ENCODE results near the gene FNBP1L.
A peak's percentile ranks its signal among the peaks of the same experiment; 100 is the strongest.
"Not testable (repeated sequence)": the region's sequence is repeated elsewhere in the genome, so short reads cannot be mapped to it uniquely, and the experiment has no call there.

FNBP1L gene

DNA sequence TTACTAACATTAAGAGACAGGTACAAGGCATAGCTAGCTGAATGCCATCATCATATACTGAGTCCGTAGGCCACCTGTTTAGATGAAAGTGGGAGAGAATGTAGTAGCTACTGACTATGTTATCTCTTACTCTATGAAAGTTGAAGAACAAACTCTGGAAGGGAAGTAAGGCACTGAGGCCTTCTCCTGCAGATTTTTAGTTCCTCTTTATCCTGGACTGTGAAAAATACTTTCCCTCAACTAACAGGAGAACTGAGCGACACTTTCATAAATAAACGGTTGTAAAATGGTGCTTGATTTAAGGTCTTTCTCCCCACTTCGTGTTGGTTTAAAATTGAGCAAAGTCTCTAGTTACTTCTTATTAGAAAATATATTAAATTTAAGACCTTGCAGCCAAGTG, 101.9 kb downstream of the FNBP1L start:
- no peak overlapping the region for H3K9ac ChIP-seq (ENCODE audit: insufficient read length)
- H3K27ac ChIP-seq = no peak overlapping the region
- no peak overlapping the region for H3K4me3 ChIP-seq
- DNase-seq (ENCODE audit: low read depth, low spot score) = no peak
- TF ChIP-seq POLR2AphosphoS5 (IDR thresholded peaks at IDR 0.05; ENCODE audit: borderline replicate concordance, low read depth, low read length) (no peak), EZH2 (IDR thresholded peaks at IDR 0.05) (no peak), FOXP2 (optimal IDR thresholded peaks at IDR 0.05; ENCODE audit: control extremely low read depth, extremely low read length, insufficient read depth) (no peak)
- H3K36me3 ChIP-seq (ENCODE audit: insufficient read depth, low read length) = peaks cover 54% of the 10 kb centered on the region
- H3K9me3 ChIP-seq (ENCODE audit: low read depth, low read length) = no peaks in the 10 kb centered on the region

DNA sequence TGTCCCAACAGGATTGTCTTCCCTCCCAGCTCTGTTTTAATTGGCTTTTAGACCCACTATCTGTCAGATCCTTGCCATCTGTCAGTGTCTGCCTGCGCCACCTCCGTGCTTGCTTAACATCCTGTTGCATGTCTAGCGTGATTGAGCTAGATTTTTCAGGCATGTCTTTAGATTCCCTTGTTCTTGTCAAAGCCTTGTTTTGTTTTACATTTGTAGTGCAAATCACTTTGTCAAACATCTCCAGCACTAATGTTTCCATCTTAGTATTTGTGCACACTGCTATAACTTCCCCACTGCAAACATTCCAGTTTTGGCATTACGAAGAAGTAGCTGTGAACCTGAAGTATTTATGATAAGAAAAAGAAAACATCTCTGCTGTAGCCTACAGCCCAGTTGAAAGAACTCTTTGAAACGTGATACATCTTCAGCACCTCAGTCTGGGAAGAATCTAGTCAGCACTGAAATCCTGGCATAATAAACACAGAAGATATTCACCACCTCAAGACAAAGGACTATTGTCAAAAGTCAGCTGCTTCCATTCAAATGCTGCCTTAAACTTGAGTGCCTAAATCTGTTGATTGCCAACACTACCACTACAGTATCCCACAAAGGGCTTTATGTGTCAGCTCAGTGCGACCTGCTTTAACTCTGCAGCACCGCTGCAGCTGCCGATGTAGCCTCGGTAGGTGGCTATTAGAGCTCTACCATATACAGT, 105.0 kb downstream of the FNBP1L start:
- DNase-seq (ENCODE audit: low read depth, low spot score) = no peak
- Histone ChIP-seq H3K9ac (ENCODE audit: insufficient read length) (no peak overlapping the region), H3K4me3 (no peak overlapping the region), H3K9me3 (ENCODE audit: low read depth, low read length) (no peaks in the 10 kb centered on the region), H3K36me3 (ENCODE audit: insufficient read depth, low read length) (peaks cover 45% of the 10 kb centered on the region), H3K27ac (peak overlapping the region; percentile 85; the same call in 1 of the 2 replicates)
- TF ChIP-seq POLR2AphosphoS5 (IDR thresholded peaks at IDR 0.05; ENCODE audit: borderline replicate concordance, low read depth, low read length) = no peak
- no peak for TF ChIP-seq EZH2 (IDR thresholded peaks at IDR 0.05)
- TF ChIP-seq FOXP2 (optimal IDR thresholded peaks at IDR 0.05; ENCODE audit: control extremely low read depth, extremely low read length, insufficient read depth) = no peak

DNA sequence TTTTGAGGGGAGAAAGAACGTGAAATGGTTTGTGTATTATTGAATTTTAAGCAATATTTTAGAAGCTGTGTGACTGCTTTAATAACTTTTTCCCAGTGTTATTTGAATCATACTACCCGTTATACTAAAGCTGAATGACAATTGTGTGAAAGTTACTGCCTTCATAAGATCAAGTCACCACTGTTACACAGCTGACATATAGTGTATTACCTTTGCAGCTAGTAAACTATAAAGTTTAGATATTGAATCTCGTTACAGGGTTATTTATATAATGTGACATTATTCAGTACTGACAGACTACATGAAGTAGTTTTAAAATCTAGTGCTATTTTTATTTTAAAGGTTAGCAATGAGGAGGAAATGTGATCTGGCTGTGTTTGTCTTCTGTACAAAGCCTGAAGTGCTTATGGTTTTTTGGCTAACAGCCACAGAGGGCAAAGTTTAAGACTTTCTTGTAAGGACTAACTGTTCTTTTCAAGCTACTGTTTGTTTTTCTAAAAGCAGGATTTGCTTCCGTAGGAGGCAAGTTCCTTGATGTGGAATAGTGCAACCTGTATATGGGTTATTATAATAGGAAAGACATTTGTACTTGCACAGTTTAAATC, 106.1 kb downstream of the FNBP1L start:
- not testable (repeated sequence) for H3K9me3 ChIP-seq (ENCODE audit: low read depth, low read length); H3K9ac ChIP-seq (ENCODE audit: insufficient read length); H3K4me3 ChIP-seq; H3K27ac ChIP-seq; DNase-seq (ENCODE audit: low read depth, low spot score)
- peaks cover 36% of the 10 kb centered on the region for H3K36me3 ChIP-seq (ENCODE audit: insufficient read depth, low read length)

DNA sequence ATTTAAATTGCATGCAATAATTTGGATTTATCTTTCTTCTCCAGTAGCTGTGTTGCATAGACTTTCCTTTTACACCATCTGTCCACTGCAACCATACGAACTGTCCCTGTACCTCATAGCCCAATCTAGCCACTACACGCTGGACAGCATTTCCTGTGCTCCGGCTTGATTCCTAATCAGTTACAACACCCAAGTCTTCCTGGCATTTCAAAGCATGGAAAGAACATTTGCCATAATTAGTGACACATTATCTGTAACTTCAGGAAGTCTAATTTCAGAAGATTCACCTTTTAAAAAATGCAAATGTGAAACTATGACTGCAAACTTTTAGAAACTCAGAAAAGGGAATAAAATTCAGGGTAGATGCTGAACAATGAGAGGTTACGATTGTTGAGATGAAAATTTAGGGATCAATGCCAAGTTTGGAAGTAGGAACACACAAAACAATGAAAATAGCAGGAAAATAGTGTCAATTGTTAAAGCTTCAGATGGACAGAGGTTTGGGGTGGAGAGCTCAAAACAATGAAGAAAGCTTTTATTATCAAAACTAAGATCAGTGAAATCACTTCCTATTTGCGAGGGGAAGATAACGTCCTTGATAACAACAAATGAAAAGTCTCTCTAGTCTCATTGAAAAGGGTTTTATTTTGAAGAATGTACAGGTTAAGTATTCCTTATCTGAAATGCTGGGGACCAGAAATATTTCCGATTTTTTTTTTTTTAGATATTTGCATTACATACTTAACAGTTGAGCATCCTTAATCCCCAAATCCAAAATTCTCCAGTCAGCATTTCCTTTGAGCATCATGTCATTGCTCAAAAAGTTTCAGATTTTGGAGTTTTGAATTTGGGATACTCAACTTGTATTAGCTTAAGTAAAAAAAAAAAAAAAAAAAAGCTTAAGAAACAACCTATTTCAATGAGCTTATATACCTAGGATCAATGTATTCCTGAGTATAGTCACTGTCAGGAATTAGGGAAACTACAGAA, 107.3 kb downstream of the FNBP1L start:
- H3K27ac ChIP-seq = no peak overlapping the region
- TF ChIP-seq EZH2 (IDR thresholded peaks at IDR 0.05) (no peak), POLR2AphosphoS5 (IDR thresholded peaks at IDR 0.05; ENCODE audit: borderline replicate concordance, low read depth, low read length) (no peak), FOXP2 (optimal IDR thresholded peaks at IDR 0.05; ENCODE audit: control extremely low read depth, extremely low read length, insufficient read depth) (no peak)
- no peak overlapping the region for H3K9ac ChIP-seq (ENCODE audit: insufficient read length)
- H3K36me3 ChIP-seq (ENCODE audit: insufficient read depth, low read length) = peaks cover 24% of the 10 kb centered on the region
- no peak overlapping the region for H3K4me3 ChIP-seq
- no peaks in the 10 kb centered on the region for H3K9me3 ChIP-seq (ENCODE audit: low read depth, low read length)
- DNase-seq (ENCODE audit: low read depth, low spot score) = no peak

DNA sequence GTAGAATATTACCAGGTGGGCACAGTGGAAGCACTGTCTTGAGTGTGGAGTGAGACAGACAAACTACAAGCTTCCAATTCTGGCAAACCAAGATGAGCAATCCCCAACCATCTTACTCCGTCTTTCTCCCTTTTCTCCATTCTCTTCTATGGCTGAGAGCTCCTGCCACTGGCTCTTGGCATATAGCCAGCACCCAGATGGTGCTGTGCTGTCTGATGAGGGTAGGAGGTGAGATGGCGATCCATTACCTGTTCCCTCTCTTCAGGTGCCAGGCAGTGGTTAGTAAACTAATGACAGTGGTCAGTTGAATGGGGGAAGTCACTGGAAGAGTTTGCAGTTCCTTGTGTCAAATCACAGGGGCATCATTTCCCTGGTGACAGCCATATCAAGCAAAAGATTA, 108.4 kb downstream of the FNBP1L start:
- H3K36me3 ChIP-seq (ENCODE audit: insufficient read depth, low read length) = peaks cover 16% of the 10 kb centered on the region
- H3K9me3 ChIP-seq (ENCODE audit: low read depth, low read length) = no peaks in the 10 kb centered on the region
- no peak for DNase-seq (ENCODE audit: low read depth, low spot score)
- H3K9ac ChIP-seq (ENCODE audit: insufficient read length) = no peak overlapping the region
- no peak overlapping the region for H3K27ac ChIP-seq
- H3K4me3 ChIP-seq = no peak overlapping the region
- TF ChIP-seq POLR2AphosphoS5 (IDR thresholded peaks at IDR 0.05; ENCODE audit: borderline replicate concordance, low read depth, low read length) (no peak), EZH2 (IDR thresholded peaks at IDR 0.05) (no peak), FOXP2 (optimal IDR thresholded peaks at IDR 0.05; ENCODE audit: control extremely low read depth, extremely low read length, insufficient read depth) (no peak)

DNA sequence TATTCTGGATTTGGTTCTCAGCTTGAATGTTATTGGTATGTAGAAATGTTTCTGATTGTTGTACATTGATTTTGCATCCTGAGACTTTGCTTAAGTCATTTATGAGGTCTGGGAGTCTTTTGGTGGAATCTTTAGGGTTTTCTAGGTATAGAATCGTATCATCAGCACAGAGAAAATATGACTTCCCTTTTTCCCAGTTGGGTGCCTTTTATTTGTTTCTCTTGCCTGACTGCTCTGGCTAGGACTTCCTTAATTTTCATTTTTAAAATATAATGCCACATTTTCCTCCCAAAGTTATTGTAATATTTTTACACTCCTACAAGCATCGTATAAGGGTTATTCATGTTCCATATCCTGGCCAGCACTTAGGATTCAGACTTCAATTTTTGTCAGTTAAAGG, 111.1 kb downstream of the FNBP1L start:
- no peaks in the 10 kb centered on the region for H3K9me3 ChIP-seq (ENCODE audit: low read depth, low read length)
- H3K9ac ChIP-seq (ENCODE audit: insufficient read length) = no peak overlapping the region
- H3K36me3 ChIP-seq (ENCODE audit: insufficient read depth, low read length) = peaks cover 3% of the 10 kb centered on the region; the same call in 1 of the 2 replicates
- H3K27ac ChIP-seq = no peak overlapping the region
- no peak overlapping the region for H3K4me3 ChIP-seq
- TF ChIP-seq EZH2 (IDR thresholded peaks at IDR 0.05) = no peak
- TF ChIP-seq POLR2AphosphoS5 (IDR thresholded peaks at IDR 0.05; ENCODE audit: borderline replicate concordance, low read depth, low read length) = no peak
- TF ChIP-seq FOXP2 (optimal IDR thresholded peaks at IDR 0.05; ENCODE audit: control extremely low read depth, extremely low read length, insufficient read depth) = no peak
- no peak for DNase-seq (ENCODE audit: low read depth, low spot score)

DNA sequence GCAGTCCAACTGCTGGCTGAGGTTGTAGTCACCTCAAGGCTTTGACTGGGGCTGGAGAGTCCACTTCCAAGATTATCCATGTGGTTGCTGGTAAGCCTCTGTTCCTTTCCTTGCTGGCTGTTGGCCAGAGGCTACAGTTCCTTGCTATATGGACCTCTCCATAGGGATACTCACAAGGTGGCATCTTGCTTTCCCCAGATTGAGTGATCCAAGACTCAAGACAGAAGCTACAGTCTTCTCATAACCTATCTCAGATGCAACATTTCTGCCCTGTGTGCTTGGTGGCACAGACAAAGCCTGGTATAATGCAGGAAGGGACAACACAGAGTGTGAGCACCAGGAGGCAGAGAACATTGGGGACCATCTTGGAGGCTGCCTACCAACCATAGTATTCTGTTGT, 111.8 kb downstream of the FNBP1L start:
- Histone ChIP-seq H3K27ac (no peak overlapping the region), H3K9me3 (ENCODE audit: low read depth, low read length) (no peaks in the 10 kb centered on the region), H3K36me3 (ENCODE audit: insufficient read depth, low read length) (peaks cover 3% of the 10 kb centered on the region; the same call in 1 of the 2 replicates), H3K9ac (ENCODE audit: insufficient read length) (no peak overlapping the region), H3K4me3 (no peak overlapping the region)
- TF ChIP-seq EZH2 (IDR thresholded peaks at IDR 0.05) = no peak
- TF ChIP-seq POLR2AphosphoS5 (IDR thresholded peaks at IDR 0.05; ENCODE audit: borderline replicate concordance, low read depth, low read length) = no peak
- no peak for TF ChIP-seq FOXP2 (optimal IDR thresholded peaks at IDR 0.05; ENCODE audit: control extremely low read depth, extremely low read length, insufficient read depth)
- no peak for DNase-seq (ENCODE audit: low read depth, low spot score)

Measured in SK-N-MC (cell line).